GM21447 (cell line): ENCODE measurements around the gene CHST15.
"Not testable (repeated sequence)": the region's sequence is repeated elsewhere in the genome, so short reads cannot be mapped to it uniquely, and the experiment has no call there.

Experiments used
- ATAC-seq: cut with Tn5 transposase; IDR thresholded peaks from one replicate; pipeline ENCODE4 v1.9.1; 2021; ENCODE audit not compliant: unreplicated experiment

CHST15 gene

DNA sequence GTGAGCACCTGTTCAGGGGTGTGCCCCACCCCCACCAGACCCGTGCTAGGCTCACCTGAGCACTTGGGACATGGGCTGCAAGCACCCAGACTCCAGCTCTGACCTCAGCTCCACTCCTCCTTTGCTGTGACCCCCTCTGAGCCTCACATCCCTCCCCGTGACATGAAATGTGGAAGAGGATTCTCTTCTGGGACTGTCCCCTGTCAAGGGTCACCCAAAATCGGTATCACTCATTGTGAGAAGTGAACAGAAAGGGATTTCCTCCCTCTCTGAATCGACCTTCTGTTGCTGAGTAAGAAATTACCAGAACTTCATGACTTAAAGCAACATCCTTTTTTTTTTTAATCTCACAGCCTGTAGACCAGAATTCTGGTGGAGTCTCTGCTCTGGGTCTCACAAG is 6.2 kb upstream of the CHST15 start:
- no peak for ATAC-seq

DNA sequence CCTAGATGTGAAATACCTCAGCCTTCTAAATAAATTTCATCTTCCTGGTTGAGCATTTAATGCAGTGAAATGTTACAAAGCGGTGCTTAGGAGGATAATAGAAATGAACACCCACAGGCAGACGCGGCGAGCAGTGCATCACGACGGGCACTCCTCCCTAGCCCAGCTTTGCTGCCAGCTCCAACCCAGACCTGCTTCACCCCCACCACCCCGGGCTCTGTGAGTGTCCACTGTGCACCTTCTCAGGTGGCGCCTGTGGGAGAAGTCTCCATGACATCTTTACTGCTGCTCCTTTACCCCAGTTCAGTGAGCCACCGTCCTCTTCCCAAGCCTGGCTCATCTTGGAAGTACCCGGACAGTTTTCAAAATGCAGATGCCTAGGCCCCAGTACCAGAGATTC is 5.2 kb upstream of the CHST15 start:
- ATAC-seq: no peak

DNA sequence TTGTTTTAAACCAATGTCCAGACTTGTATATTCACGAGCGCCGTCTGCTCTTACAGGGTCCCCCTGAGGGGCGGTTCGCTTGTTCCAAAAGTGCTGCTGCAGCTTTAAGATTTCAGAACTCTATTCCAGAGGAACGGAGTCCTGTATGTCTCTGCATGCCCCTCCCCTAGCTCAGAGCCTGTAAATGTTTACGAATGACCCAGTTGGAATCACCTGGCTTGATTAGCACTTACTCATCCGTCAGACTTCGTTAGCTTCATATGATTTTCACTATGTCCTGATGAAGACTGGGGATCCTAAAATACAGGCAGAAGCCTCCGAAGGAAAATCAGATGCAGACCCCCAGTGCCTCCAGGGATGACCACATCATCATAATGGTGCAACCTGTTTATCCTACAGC is 4.5 kb upstream of the CHST15 start:
- no peak for ATAC-seq

DNA sequence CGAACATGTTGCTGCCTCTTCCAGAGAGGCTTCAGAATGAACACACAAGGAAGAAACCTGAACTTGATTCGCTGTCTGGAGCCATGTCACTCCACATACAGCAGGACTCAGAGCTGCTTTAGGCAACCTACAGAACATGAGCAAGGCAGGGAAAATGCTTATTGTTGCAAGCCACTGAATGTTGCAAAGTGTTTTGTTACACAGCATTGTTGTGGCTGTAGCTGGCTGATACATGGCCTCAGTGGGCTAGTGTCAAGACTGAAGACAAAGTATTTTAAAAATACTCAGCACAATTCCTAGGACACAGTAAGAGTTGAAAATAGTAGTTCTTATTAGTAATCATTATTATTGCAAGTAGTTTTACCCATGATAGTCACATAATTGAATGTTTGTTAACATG is 3.1 kb upstream of the CHST15 start:
- no peak for ATAC-seq

DNA sequence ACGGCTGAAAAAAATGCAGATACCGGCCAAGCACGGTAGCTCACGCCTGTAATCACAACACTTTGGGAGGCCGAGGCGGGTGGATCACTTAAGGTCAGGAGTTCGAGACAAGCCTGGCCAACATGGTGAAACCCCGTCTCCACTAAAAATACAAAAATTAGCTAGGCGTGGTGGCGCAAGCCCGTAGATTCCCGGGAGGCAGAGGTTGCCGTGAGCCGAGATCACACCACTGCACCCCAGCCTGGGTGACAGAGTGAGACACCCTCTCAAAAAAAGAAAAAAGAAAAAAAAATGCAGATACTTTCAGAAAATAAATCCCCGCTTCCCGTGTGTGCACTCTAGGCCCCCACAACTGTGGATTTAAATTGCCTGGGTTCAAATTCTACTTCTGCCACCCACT is 2.4 kb upstream of the CHST15 start:
- ATAC-seq: not testable (repeated sequence)

DNA sequence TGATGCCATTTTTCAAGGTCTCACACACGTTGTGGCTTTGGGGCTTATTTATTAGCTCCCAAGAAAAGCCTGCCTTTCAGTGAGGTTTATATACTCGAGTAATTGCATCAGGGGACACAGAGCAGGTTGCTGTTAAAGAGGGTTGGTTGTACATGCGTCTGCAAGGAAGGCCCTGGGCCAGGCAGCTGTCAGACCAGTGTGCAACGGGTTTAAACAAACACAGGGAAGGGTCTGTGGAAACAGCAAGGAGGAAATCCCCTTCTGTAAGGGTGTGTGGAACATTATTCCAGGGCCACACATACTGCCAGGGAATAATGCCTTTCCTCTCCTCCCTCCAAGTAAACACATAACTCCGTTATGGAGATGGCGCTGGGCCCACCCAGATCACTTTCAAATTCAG is 1.7 kb upstream of the CHST15 start:
- ATAC-seq: no peak

DNA sequence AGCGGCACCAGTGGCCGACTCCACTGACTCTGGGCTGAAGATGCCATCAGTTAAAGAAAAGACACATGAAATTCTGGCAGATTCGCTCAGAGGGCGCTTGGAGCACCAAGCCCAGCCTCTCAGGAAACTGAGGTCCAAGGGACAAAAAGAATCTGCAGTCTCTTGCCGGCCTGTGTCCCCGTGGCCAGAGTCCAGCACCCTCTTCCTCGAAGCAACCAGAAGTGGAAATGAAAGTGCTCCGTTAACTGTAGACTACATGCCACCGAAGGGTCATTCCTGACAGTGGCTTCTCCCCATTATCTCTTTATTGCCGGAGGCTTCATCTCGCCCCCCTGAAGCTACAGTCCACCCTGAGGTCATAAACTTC is 1.0 kb upstream of the CHST15 start:
- no peak for ATAC-seq

DNA sequence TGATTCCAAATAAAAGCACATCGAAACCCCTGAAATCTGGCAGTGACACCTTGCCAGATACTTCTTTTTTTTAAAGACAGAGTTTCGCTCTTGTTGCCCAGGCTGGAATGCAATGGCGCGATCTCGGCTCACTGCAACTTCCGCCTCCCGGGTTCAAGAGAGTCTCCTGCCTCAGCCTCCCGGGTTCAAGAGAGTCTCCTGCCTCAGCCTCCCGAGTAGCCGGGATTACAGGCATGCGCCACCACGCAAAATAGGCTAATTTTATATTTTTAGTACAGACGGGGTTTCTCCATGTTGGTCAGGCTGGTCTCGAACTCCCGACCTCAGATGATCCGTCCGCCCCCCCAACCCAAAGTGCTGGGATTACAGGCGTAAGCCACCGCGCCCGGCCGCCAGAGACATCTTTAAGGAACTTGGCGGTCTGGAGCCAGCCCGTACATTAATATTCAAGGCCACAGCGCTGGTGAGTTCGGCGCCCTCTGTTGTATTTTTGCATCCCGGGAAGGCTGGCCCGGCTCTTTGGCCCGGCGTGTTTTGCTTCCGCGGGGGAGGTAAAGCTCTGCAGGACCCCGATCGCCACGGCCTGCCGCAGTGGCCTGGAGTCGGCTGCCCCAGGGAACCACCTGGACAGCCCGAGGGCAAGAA is 498 bp upstream of the CHST15 start:
- not testable (repeated sequence) for ATAC-seq

DNA sequence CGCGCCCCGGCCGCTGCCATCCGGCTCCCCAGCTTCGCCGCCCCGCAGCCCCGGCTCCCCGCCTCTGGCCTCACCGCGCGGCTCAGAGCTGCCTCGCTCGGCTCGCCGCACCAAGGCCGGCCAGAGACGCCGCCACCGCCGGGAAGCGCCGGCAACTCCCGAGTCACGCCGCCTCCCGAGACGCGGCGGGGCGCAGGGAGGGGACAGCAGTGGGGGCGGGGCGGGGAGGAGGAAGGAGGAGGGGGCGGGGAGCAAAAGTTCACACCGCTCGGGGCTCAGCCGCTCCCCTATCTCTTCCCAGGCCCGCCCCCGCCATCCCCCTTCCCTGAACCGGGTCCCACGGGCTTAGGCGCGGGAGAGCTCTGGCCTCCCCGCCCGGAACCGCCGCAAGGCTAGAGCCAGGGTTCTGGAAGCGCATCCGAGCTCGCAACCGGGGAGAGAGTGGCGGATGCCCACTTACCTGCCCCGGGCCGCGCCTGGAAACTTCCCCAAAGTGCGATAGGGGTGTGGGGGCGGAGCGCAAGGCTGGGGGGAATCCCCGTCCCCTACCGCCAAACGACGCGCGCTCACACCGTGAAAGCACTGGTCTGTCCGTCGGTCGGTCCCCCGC is 1.0 kb downstream of the CHST15 start:
- ATAC-seq: peak; percentile 49

DNA sequence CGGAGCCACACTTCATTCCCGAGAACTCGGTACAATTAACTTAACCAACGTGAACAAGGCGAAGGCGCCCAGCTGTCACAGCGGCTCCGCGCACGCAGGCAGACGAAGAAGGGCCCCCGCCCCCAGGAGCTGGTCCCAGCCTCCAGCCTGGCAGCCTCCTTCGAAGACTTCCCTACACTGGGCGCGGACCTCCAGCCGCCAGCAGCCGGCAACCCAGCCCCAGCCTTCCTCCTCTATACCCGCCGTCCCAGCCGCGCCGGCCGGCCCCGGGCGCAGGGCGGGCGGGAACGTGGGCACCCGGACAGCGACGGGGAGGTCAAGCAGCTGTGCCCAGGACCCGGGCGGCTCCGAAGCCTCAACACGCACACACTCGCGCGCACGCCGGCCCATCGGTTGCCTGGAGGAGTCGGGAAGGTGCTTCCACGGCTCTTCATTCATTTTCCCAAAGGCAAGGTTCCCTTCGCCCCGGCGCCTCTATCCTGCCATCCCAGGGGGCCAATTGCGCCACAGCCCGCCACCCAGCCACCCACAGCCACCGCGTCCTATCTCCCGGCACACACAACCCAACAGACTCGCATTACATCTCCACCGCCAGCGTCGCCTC is 1.6 kb downstream of the CHST15 start:
- no peak for ATAC-seq

DNA sequence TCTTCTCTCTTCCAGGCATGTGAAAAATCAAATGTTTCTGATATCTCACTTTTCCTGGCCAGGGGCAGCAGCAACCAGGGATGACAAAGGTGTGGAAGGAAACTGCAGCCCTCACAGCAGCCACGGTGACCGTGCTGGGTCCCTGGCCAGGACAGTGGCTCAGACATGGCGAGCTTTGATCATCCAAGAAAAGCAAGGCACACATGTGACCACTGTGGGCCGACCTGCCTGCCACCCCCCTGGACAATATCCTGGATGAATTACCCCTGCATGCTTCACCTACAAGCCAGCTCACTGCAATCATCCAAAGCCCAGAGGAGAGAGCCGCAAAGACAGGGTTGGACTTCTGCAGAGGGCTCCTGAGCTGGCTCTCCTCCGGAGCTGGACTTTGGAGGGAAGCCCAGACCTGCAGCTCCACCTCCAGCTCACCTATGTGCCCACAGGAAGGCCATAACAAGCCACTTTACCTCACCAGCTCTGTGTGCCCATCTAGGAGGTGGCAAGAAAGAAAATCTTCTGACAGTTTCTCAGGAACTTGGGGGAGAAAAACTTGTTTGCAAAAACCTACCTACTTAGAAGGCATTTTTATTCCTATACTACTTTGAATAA is 2.7 kb downstream of the CHST15 start:
- no peak for ATAC-seq

DNA sequence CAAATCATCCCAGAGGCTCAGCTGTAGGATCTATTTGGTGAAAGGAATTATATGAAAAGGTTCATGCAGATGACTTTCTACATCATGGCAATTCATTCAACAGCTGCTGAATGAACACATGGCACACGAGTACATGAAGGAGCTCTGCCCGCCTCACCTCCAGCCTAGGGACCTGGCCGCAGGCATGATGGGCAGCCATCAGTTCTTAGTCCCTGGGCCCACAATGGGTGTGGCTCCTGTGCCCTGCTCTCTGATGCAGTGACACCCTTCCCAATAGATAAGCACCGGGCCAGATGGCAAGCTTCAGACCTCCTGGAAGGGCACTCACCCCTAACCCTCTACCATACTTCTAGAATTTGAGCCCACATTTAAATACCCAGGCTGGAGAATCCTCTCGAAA is 3.5 kb downstream of the CHST15 start:
- ATAC-seq: no peak

DNA sequence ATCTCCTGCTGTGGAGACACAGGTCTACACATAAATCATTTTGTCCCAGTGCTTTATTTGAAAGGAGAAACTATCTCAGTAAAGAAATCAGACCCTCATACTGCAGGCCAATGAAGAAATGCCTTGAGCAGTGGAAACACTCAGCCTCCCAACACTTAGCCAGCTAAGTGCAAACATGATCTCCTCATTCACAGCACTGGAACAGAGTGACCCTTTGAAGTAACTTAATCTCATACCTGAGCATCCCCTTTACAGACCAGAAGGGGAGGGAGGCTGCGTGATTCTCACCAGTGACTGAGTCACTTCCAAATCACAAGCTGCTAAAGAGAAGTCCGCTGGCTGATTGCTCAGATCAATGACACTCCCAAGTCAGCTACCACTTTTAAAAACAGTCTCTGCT is 4.5 kb downstream of the CHST15 start:
- no peak for ATAC-seq

DNA sequence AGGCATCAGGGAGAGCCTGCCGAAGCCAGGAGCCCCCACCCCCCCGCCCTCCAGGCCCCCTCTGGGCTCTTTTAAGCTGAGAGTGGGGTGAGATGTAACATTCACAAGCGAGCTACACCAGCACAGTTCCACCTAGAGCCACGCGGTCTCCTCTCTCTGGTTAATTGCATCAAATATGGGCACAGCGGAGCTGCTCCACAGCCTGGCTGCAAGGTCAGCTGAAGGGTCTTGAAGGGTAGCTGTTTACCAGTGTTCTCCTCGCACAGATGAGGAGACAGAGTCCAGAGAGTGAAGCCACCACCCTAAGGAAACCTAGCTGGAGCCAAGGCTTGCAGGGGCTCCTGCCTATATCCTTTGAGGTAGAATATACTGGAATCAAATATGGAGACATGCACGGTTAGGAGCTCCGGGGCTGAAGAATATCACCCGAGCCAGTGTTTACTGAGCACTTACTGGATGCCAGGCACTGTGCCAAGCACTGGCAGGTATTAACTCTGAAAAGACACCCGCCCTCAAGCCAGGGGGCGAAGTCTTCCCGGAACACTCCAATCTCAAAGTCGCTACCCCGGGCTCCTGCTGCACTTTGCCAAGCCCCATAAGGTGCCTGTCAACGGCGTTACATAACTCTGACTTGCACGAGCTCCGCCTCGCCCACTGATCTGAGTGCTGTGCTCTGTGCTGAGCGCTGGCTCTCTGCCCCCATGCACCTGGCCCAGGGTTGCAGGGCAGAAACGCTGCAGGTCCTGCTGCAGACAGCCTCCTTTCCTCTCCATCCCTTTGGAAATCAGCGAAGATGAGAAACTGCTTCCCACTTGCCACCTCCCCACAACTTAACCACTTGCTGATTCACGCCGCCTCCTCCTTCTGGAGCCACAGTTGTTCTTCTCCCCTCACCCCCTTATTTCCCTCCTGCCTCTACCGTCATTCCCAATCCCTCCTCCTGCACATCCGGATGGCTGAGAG is 5.4 kb downstream of the CHST15 start:
- no peak for ATAC-seq

DNA sequence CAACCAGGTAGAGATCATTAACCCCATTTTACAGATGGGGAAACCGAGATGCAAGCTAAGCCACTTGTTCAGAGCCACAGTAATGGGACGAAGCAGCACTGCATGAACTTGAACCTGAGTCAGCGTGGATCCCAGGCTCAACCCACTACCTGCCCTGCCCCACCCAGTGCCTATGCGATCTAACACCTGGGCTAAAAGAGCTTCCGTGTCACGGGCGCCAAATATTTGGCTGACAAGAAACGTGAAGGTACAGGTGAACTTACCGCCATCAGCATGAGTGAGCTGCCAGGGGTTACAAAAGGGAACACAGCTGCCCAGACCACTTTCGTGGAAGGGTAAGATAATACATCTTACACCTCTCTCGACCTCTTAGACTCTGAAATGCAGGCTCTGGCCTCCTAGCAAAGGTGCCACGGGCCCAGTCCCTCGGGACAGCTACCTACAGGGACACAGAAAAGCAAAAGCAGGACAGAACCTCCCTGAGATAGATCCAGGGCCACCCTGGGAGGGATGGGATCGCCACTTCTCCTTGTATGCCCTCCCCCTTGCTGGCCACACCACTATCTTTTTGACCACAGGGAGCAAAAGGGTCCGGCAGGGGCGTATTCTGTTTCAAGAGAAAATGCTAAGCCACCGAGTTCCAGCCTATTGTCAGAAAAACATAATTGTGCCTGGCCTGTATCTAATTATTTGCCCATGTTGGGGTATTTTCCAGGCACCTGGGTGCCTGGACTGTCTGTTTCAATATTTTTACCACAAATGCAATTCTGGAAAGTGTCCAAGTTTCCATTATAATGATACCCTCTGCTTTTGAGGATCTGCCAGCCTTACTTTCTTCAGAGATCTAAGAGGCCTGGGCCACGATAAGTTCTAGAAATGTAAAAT is 6.4 kb downstream of the CHST15 start:
- ATAC-seq: no peak

DNA sequence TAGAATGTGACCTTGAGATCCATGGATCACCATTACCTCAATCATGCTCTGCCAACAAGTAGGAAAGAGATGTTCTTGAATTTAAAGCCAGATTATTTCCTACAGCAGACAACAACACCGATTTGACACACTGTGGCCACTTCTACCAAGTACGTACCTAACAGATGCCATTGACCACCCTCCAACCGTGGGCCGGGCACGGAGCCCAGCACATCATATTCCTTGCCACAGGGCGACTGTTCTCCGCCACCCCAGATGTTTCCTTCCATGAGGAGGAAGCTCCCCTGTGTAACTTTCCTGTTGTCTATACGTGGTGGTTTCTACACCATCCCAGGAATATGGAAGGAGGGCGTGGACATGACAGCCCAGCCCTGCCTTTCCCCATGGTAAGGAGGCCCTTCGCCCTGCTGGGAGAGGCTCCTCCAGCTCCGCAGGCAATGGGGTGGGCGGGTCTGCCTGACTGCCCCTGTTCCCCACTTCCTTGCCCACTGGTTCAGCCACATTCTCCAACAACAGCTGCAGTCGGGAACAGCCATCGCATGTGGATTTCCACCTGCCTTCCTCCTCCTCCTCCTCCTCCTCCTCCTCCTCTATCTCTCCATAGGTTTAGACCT is 7.2 kb downstream of the CHST15 start:
- no peak for ATAC-seq

DNA sequence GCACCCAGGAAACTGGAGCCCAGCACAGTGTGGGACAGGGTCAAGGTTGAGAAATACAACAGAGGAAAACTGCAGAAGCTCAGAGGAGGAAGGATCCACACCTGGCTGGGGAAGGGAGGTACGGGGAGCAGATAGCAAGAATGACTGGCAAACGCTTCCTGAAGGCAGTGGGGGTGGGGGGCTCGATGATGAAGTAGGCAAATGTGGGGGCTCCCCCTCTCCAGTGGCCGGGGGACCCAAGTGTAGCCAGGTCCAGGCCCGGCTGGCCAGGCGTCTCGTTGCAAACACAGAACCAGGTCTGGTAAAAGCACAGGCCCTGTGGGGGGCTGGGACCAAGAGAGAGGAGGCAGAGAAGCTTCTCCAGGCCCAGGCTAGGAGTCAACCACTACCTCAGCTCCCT is 7.7 kb downstream of the CHST15 start:
- ATAC-seq: no peak

DNA sequence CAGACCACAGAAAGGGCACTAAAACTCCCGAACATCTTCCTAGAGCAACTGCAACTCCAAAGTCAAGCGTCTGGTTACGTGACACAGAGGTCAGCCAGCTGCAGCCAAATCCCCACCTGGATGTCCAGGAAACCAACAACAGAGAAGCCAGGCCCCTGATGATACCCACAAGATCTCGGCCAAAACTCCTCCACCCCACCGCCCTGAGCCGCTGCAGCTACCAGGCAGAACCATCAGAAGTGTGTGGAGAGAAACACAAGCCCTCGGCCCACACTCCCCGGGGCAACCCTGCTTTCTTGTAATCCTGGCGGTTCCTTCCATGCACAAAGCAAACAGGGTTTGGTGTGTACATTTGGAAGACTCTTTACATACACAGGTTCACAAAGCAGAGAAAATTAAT is 8.7 kb downstream of the CHST15 start:
- no peak for ATAC-seq

DNA sequence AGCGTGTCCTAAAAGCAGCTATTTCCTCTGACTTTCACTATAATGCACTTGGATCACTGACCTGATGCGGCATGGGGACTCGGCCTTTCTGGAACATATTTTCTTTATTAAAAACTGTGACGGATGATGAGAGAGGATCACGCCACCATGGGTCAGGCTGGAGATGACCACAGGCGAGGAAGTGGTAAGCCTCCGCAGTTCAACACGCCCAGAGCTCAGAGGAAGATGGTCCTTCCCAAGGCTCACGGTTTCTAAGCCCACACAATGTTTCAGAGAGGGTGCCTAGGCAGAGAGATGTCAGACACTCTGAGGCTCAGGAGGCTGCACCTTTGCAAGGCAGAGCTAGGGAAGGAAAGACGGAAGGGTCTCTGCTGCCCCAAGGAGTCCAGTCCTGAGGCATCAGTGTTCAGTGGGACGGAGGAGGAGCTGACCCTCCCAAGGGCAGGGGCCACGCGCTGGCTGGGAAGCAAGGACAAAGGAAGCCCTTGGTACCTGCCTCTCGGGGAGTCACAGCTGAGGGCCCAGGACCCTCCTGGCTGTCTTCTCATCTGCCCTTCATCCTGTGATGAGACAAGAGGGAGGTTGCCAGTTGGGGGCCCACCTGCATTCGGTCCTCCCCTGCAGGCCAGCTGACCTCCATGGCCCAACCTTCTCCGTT is 9.5 kb downstream of the CHST15 start:
- no peak for ATAC-seq
